GM12878 (cell line): ENCODE measurements around the gene ABCD2. TPM values are rescaled to one million over a fixed set of nuclear protein-coding genes. Genes with fewer than 3 reads are reported as not detected.
A peak's percentile ranks its signal among the peaks of the same experiment; 100 is the strongest.

Experiments used
- ATAC-seq: fragments of 200-7000 bp; cut with Tn5 transposase; 3 replicates; pipeline ENCODE4 v1.9.1; 2020; ENCODE audit warnings: mild to moderate bottlenecking, moderate library complexity
- BruUV-seq: library from RNA; stranded (reverse); fragments of 400-500 nt; replicated peaks from 2 replicates; lab custom pipeline; 2021; lab: Mats Ljungman, UMichigan
- CTCF ChIA-PET: fragments of 300-600 bp; sonication (Branson Sonifier 250); formaldehyde crosslinking; extraction: SDS; loops from one replicate; lab custom pipeline; 2021; ENCODE audit warnings: inconsistent platforms; lab: Yijun Ruan, JAX
- POLR2A ChIA-PET: fragments of 350-600 bp; formaldehyde crosslinking; extraction: SDS; loops from one replicate; lab custom pipeline; 2021; ENCODE audit warnings: inconsistent platforms; lab: Charles Lee
- RAD21 ChIA-PET: fragments of 300-600 bp; sonication (Branson Sonifier 250); formaldehyde crosslinking; loops from one replicate; lab custom pipeline; 2023; ENCODE audit warnings: antibody characterized with exemption; ENCODE audit not compliant: unreplicated experiment; lab: Charles Lee
- SMC1A ChIA-PET: fragments of 300-600 bp; sonication (Branson Sonifier 250); formaldehyde crosslinking; loops from one replicate; lab custom pipeline; 2023; ENCODE audit not compliant: unreplicated experiment, uncharacterized antibody; lab: Charles Lee
- DNase-seq: peaks from one replicate; pipeline ENCODE4 v3.0.0-alpha.2; 2011; ENCODE audit warnings: low read depth, low spot score
- FAIRE-seq: peaks from 3 replicates; lab custom pipeline; 2011; peaks lifted over from hg19 to GRCh38; lab: Jason Lieb, UNC
- H2AFZ ChIP-seq: 2 replicates; pipeline ENCODE4 v1.6.0; 2011; ENCODE audit warnings: low read depth, low read length, control low read depth; ENCODE audit not compliant: control insufficient read depth
- H3K27ac ChIP-seq: 2 replicates; pipeline ENCODE4 v1.5.1; 2011; ENCODE audit warnings: control low read depth; ENCODE audit not compliant: control insufficient read depth, insufficient read depth
- H3K27me3 ChIP-seq, 2 experiments: replicated peaks in 1 of 2; 2 replicates each; pipeline versions ENCODE4 v1.6.0 to v1.6.1; 2011; ENCODE audit warnings: low read length in 1 of 2; ENCODE audit not compliant: control insufficient read depth in 2 of 2, insufficient read depth in 2 of 2
- H3K36me3 ChIP-seq, 2 experiments: 2 replicates each; pipeline ENCODE4 v1.5.1; 2011; ENCODE audit warnings: low read length in 1 of 2; ENCODE audit not compliant: control insufficient read depth in 2 of 2, insufficient read depth in 2 of 2
- H3K4me1 ChIP-seq: 2 replicates; pipeline ENCODE4 v1.6.1; 2011; ENCODE audit warnings: mild to moderate bottlenecking, low read length, moderate library complexity, mixed read lengths; ENCODE audit not compliant: control insufficient read depth, insufficient read depth
- H3K4me2 ChIP-seq: 2 replicates; pipeline ENCODE4 v1.6.0; 2011; ENCODE audit warnings: control low read depth; ENCODE audit not compliant: control insufficient read depth, insufficient read depth
- H3K4me3 ChIP-seq: fragments of 200-600 bp; sonication (generic); 2 replicates; pipeline ENCODE4 v1.5.1; 2016
- H3K79me2 ChIP-seq: 2 replicates; pipeline ENCODE4 v1.6.0; 2011; ENCODE audit warnings: low read length; ENCODE audit not compliant: control insufficient read depth, insufficient read depth
- H3K9ac ChIP-seq: 2 replicates; pipeline ENCODE4 v1.8.0; 2011; ENCODE audit warnings: low read length, control low read depth, mixed read lengths; ENCODE audit not compliant: control insufficient read depth, insufficient read depth
- H3K9me3 ChIP-seq: replicated peaks from 3 replicates; pipeline ENCODE4 v1.5.1; 2011; ENCODE audit warnings: mild to moderate bottlenecking, low read length; ENCODE audit not compliant: control insufficient read depth, insufficient read depth
- H4K20me1 ChIP-seq: 2 replicates; pipeline ENCODE4 v1.6.0; 2011; ENCODE audit not compliant: control insufficient read depth, insufficient read depth
- BHLHE40 ChIP-seq, 2 experiments: fragments of 450-650 bp in 1 of 2; IDR thresholded peaks; 2 replicates each; pipeline ENCODE4 v1.6.1; 2011 to 2017; ENCODE audit warnings: low read depth in 2 of 2, borderline replicate concordance in 1 of 2, improper control_type of control experiment in 1 of 2, low read length in 1 of 2, mild to moderate bottlenecking in 1 of 2
- CREB1 ChIP-seq: IDR thresholded peaks from 2 replicates; pipeline ENCODE4 v1.6.1; 2012; ENCODE audit warnings: low read depth, mild to moderate bottlenecking, inconsistent platforms
- GABPA ChIP-seq: IDR thresholded peaks from 2 replicates; pipeline ENCODE4 v1.6.1; 2014; ENCODE audit warnings: antibody characterized with exemption, low read depth, mild to moderate bottlenecking, inconsistent platforms
- HDAC6 ChIP-seq: fragments of 200-600 bp; sonication (generic); IDR thresholded peaks from one replicate; pipeline ENCODE4 v1.8.0; 2017; ENCODE audit warnings: antibody characterized with exemption; ENCODE audit not compliant: unreplicated experiment
- HDGF ChIP-seq: fragments of 450-650 bp; IDR thresholded peaks from 2 replicates; pipeline ENCODE4 v1.6.1; 2016; ENCODE audit warnings: antibody characterized with exemption
- IRF5 ChIP-seq: fragments of 450-650 bp; IDR thresholded peaks from 2 replicates; pipeline ENCODE4 v1.6.1; 2017; ENCODE audit warnings: borderline replicate concordance
- LARP7 ChIP-seq: fragments of 450-650 bp; IDR thresholded peaks from 2 replicates; pipeline ENCODE4 v1.6.1; 2017; ENCODE audit warnings: mild to moderate bottlenecking
- NRF1 ChIP-seq: conservative IDR thresholded peaks from 2 replicates; pipeline ENCODE4 v1.6.1; 2011; ENCODE audit warnings: mild to moderate bottlenecking, low read depth, low read length, improper control_type of control experiment
- PAX8 ChIP-seq: fragments of 450-650 bp; IDR thresholded peaks from 2 replicates; pipeline ENCODE4 v1.6.1; 2017; ENCODE audit warnings: mild to moderate bottlenecking, moderate library complexity
- TARDBP ChIP-seq: IDR thresholded peaks from 2 replicates; pipeline ENCODE4 v1.6.1; 2016; ENCODE audit warnings: borderline replicate concordance
- TCF3 ChIP-seq: IDR thresholded peaks from 2 replicates; pipeline ENCODE4 v1.6.1; 2012; ENCODE audit warnings: low read depth, mild to moderate bottlenecking, low read length, borderline replicate concordance; ENCODE audit not compliant: insufficient read depth
- USF2 ChIP-seq: IDR thresholded peaks from 2 replicates; pipeline ENCODE4 v1.6.1; 2011; ENCODE audit warnings: low read depth, low read length, improper control_type of control experiment, borderline replicate concordance
- in situ Hi-C: fragments of 300-500 bp; cut with MboI; formaldehyde crosslinking; loops from 9 replicates; pipeline ENCODE4 v1.14.3; 2018; ENCODE audit warnings: mixed read lengths
- intact Hi-C: fragments of 100-400 bp; cut with micrococcal nuclease; formaldehyde crosslinking; loops from one replicate; pipeline ENCODE4 v1.14.2; 2022; ENCODE audit not compliant: unreplicated experiment
- polyA plus RNA-seq, 11 experiments: library from polyadenylated mRNA; depleted of rRNA in 4 of 11; unstranded in 6 of 11; stranded (reverse) in 5 of 11; fragments of >200 nt; fragmentation: Nextera tagmentation in 4 of 11; fragmentation: Illumina TruSeq in 1 of 11; extraction: Ambion mirVana in 4 of 11; extraction: Trizol in 1 of 11; gene quantifications; 1 replicate in 1 of 11; 2 replicates in 10 of 11; pipeline versions ENCODE4 v1.2.1 to v1.2.3, GENCODE V29; 2011 to 2016; ENCODE audit warnings: inconsistent platforms in 2 of 11, missing spikeins in 2 of 11, low read depth in 1 of 11
- total RNA-seq, 4 experiments: library from RNA; depleted of rRNA in 3 of 4; stranded (reverse); fragments of >200 nt in 3 of 4; fragmentation: Illumina TruSeq in 1 of 4; extraction: Trizol in 1 of 4; gene quantifications; 2 replicates each; pipeline versions ENCODE4 v1.2.1 to v1.2.3, GENCODE V29; 2013 to 2021
- TF ChIP-seq, protein P1 (sequence below): fragments of 450-650 bp; IDR thresholded peaks from 2 replicates; pipeline ENCODE4 v1.6.1; 2018; ENCODE audit warnings: mild to moderate bottlenecking, low read depth, moderate library complexity; ENCODE audit not compliant: partially characterized antibody
- TF ChIP-seq, protein P2 (sequence below): IDR thresholded peaks from 2 replicates; pipeline ENCODE4 v1.6.1; 2012; ENCODE audit warnings: low read depth, low read length, improper control_type of control experiment
- TF ChIP-seq, protein P3 (sequence below): fragments of 450-650 bp; conservative IDR thresholded peaks from 2 replicates; pipeline ENCODE4 v1.6.1; 2017; ENCODE audit warnings: mild to moderate bottlenecking, moderate library complexity

The ABCD2 gene
- total and polyA plus RNA-seq, 10 of the 15 experiments (the other 5 are each of a cell fraction or from before 2014, with no cell fraction given) = 4.4 to 16.2 (median 7.5) TPM

- no TSS peak for BruUV-seq
- H3K4me3 ChIP-seq = no peak overlapping the region
- in situ Hi-C loops = no loop called here
- H3K4me2 ChIP-seq = no peak overlapping the region
- no peak for DNase-seq
- H3K27me3 ChIP-seq = no peaks in the 10 kb centered on the region
- ChIA-PET CTCF (interaction anchor here (1.2 to 2.6 kb wide), 3 partner anchors 13 to 227 kb away, joined by 3 to 15 read pairs (median 5); no protein-coding TSS in a partner anchor), RAD21 (interaction anchor here (2.7 kb wide), 1 partner anchor 100 kb away, joined by 12 read pairs; no protein-coding TSS in a partner anchor), POLR2A (interaction anchor here (0.9 kb wide), 1 partner anchor 27 kb away, joined by 4 read pairs; the partner anchor contains the start of gene ABCD2), SMC1A (interaction anchor here (1.1 to 3.3 kb wide), 3 partner anchors 12 to 27 kb away, joined by 5 to 16 read pairs (median 6); partner anchors contain the start of gene ABCD2)
- peaks cover 0 to 4% of the 10 kb centered on the region in 2 experiments; a peak in 2 of 4 replicates for H3K36me3 ChIP-seq
- no peak overlapping the region for H3K9ac ChIP-seq
- H3K79me2 ChIP-seq = no peaks in the 10 kb centered on the region
- intact Hi-C loops = no loop called here
- peak; percentile 24; the same call in 2 of the 3 replicates for ATAC-seq
- no peaks in the 10 kb centered on the region for H3K4me1 ChIP-seq
- FAIRE-seq = no peak
- H4K20me1 ChIP-seq = no peaks in the 10 kb centered on the region
- H3K9me3 ChIP-seq = no peaks in the 10 kb centered on the region
- no peak overlapping the region for H2AFZ ChIP-seq
- no peak overlapping the region for H3K27ac ChIP-seq
- no peak for TF ChIP-seq BHLHE40 (IDR thresholded peaks at IDR 0.05; ENCODE audit: borderline replicate concordance in 1 of 2, low read depth in 2 of 2, low read length in 1 of 2)
- TF ChIP-seq, protein P1, sequence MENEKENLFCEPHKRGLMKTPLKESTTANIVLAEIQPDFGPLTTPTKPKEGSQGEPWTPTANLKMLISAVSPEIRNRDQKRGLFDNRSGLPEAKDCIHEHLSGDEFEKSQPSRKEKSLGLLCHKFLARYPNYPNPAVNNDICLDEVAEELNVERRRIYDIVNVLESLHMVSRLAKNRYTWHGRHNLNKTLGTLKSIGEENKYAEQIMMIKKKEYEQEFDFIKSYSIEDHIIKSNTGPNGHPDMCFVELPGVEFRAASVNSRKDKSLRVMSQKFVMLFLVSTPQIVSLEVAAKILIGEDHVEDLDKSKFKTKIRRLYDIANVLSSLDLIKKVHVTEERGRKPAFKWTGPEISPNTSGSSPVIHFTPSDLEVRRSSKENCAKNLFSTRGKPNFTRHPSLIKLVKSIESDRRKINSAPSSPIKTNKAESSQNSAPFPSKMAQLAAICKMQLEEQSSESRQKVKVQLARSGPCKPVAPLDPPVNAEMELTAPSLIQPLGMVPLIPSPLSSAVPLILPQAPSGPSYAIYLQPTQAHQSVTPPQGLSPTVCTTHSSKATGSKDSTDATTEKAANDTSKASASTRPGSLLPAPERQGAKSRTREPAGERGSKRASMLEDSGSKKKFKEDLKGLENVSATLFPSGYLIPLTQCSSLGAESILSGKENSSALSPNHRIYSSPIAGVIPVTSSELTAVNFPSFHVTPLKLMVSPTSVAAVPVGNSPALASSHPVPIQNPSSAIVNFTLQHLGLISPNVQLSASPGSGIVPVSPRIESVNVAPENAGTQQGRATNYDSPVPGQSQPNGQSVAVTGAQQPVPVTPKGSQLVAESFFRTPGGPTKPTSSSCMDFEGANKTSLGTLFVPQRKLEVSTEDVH = no peak
- TF ChIP-seq, protein P2, sequence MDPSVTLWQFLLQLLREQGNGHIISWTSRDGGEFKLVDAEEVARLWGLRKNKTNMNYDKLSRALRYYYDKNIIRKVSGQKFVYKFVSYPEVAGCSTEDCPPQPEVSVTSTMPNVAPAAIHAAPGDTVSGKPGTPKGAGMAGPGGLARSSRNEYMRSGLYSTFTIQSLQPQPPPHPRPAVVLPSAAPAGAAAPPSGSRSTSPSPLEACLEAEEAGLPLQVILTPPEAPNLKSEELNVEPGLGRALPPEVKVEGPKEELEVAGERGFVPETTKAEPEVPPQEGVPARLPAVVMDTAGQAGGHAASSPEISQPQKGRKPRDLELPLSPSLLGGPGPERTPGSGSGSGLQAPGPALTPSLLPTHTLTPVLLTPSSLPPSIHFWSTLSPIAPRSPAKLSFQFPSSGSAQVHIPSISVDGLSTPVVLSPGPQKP = no peak
- no peak for TF ChIP-seq HDGF
- no peak for TF ChIP-seq USF2
- TF ChIP-seq NRF1 = no peak
- TF ChIP-seq IRF5 = no peak
- TF ChIP-seq LARP7 = no peak
- TF ChIP-seq, protein P3, sequence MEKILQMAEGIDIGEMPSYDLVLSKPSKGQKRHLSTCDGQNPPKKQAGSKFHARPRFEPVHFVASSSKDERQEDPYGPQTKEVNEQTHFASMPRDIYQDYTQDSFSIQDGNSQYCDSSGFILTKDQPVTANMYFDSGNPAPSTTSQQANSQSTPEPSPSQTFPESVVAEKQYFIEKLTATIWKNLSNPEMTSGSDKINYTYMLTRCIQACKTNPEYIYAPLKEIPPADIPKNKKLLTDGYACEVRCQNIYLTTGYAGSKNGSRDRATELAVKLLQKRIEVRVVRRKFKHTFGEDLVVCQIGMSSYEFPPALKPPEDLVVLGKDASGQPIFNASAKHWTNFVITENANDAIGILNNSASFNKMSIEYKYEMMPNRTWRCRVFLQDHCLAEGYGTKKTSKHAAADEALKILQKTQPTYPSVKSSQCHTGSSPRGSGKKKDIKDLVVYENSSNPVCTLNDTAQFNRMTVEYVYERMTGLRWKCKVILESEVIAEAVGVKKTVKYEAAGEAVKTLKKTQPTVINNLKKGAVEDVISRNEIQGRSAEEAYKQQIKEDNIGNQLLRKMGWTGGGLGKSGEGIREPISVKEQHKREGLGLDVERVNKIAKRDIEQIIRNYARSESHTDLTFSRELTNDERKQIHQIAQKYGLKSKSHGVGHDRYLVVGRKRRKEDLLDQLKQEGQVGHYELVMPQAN = no peak
- TF ChIP-seq TCF3 = no peak
- no peak for TF ChIP-seq GABPA
- no peak for TF ChIP-seq CREB1
- TF ChIP-seq TARDBP = no peak
- TF ChIP-seq PAX8 = no peak
- no peak for TF ChIP-seq HDAC6
Measured at GRCh38 chr12:39592295-39592694, 27.3 kb downstream of the ABCD2 start.
